ENCODE measurements around the gene CDK19. TPM values are rescaled to one million over a fixed set of nuclear protein-coding genes. Genes with fewer than 3 reads are reported as not detected.
"Not testable (repeated sequence)": the region's sequence is repeated elsewhere in the genome, so short reads cannot be mapped to it uniquely, and the experiment has no call there.

The CDK19 gene
- 17.1 and 30.7 TPM in 2 replicates for total RNA-seq (2014; rRNA removed; shearing (Covaris generic))

GRCh38 chr6:110815411-110816409 is at the start of gene CDK19:
CDK19 (minus strand) TSS chr6:110815469; CDS start chr6:110815136, 333 bp downstream.
- DNase-seq (ENCODE audit: low read depth): peak; percentile 100

DNA sequence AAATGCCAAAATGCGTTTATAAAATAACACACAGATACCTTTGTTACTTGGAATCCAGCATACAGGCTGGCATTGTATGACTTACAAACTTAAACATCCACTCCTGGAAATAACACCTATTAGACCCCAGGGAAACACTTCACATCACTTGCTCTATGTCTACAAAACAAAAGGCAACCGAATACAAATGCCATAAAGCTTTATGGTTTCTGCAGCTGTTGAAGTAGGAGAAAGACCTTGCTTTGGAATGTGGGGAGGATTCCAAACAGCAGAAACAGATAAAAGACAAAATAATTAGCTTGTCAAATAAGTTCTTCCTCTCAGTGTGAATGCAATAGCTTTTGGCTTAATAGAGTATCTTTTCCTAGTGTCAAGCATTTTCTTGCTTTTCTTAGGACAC is 49.6 kb upstream of the CDK19 start:
- DNase-seq (ENCODE audit: low read depth): no peak

GRCh38 chr6:110859335-110859792 is 44.1 kb upstream of the CDK19 start:
- no peak for DNase-seq (ENCODE audit: low read depth)

DNA sequence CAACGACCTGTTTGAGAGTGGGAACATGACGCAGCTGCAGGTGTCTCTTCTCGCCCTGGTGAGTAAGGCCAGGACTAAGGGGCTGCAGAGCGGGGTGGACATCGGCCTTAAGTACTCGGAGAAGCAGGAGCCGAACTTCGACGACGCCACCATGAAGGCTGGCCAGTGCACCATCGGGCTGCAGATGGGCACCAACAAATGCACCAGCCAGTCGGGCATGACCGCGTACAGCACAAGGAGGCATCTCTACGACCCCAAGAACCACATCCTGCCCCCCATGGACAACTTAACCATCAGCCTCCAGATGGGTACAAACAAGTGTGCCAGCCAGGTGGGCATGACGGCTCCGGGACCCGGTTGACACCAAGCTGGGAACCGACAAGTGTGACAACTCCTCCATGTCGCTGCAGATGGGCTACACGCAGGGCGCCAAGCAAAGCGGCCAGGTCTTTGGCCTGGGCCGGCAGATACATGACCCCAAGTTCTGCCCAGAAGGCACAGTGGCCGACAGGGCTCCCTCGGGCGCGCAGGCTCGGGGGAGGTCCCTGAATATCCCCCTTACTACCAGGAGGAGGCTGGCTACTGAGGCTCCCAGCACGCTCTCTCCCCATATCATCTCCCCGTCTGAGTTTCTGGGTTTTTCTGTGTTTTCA is 43.4 kb upstream of the CDK19 start:
- no peak for DNase-seq (ENCODE audit: low read depth)

- no peak for DNase-seq (ENCODE audit: low read depth)
Observed at GRCh38 chr6:110858016-110858415, 42.7 kb upstream of the CDK19 start.

GRCh38 chr6:110856296-110856695 is 41.0 kb upstream of the CDK19 start:
- no peak for DNase-seq (ENCODE audit: low read depth)

- no peak for DNase-seq (ENCODE audit: low read depth)
Observed at GRCh38 chr6:110853754-110854477, 38.6 kb upstream of the CDK19 start.

DNA sequence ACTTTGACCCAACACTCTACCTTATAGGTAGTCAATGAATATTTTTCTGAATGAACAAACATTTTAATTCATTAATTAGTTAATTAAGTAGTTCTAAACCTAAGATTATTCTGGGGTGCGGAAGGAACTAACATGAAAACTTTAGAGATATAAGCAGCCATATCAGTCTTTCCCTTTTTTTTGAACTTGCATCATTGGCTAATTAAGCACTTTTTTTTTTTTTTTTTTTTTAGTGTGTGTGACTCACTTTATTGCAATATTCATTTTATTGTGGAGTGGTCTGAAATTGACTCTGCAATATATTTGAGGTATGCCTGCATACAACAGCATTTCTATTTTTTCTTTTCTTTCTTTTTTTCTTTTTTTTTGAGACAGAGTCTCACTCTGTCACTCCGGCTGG is 37.5 kb upstream of the CDK19 start:
- no peak for DNase-seq (ENCODE audit: low read depth)

- DNase-seq (ENCODE audit: low read depth): no peak
Observed at GRCh38 chr6:110849781-110850180, 34.5 kb upstream of the CDK19 start.

- no peak for DNase-seq (ENCODE audit: low read depth)
Observed at GRCh38 chr6:110841266-110841665, 26.0 kb upstream of the CDK19 start.

GRCh38 chr6:110835751-110836150 is 20.5 kb upstream of the CDK19 start:
- DNase-seq (ENCODE audit: low read depth): not testable (repeated sequence)

DNA sequence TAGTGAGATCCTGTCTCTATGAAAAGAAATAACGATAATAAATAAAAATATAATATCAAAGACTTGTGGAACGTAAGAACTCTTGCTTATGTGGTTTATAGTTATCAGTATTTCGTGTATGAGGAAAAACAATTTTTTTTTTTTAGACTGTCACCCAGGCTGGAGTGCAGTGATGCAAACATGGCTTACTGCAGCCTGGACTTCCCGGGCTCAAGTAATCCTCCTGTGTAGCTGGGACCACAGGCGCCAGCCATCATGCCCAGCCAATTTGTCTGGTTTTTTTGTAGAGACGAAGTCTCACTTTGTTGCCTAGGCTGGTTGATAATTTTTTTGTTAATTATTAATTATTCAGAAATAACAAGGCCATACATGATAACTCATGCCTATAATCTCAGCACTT is 18.6 kb upstream of the CDK19 start:
- no peak for DNase-seq (ENCODE audit: low read depth)

DNA sequence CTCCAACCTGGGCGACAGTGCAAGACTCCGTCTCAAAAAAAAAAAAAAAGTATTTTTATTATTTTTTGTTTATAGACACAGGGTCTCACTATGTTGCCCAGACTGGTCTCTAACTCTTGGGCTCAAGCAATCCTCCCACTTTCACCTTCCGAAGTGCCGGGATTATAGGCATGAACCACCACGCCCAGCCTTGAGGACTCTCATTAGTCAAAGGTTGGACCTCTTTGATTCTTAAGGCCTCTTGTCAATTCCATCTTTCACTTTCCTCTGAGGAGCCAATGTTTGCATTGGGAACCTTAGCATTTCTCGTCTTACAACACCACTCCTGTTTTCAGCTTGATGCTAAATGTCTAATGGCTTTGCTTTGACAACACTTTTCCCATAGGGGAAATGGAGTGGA is 16.1 kb upstream of the CDK19 start:
- no peak for DNase-seq (ENCODE audit: low read depth)

GRCh38 chr6:110828396-110828795 is 13.1 kb upstream of the CDK19 start:
- DNase-seq (ENCODE audit: low read depth): peak; percentile 46

DNA sequence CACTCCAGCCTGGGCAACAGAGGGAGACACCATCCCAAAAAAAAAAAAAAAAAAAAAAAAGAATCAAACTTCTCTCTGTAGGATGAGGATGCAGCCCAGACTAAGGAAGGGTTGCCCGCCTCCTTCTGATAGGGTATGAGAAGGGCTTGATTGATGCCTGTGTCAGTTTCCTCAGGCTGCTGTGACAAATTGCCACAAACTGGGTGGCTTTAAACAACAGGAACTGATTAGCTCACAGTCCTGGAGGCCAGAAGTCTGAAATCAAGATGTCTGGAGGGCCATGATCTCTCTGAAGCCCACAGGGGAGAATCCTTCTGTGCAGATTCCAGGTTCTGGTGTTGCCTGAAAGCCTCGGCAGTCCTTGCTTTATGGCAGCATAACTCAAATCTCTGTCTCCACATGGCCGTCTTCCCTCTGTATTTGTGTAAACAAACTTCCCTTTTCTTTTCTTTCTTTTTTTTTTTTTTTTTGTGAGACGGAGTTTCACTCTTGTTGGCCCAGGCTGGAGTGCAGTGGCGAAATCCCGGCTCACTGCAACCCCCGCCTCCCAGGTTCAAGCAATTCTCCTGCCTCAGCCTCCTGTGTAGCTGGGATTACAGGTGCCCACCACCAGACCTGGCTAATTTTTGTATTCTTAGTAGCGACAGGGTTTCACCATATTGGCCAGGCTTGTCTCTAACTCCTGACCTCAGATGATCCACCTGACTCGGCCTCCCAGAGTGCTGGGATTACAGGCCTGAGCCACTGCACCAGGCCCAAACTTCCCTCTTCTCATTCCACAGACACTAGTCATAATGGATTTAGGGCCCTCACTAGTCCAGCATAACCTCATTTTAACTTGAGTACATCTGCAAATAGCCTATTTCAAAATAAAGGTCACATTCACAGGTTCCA is 11.2 kb upstream of the CDK19 start:
- peak; percentile 68 for DNase-seq (ENCODE audit: low read depth)

GRCh38 chr6:110823146-110823545 is 7.9 kb upstream of the CDK19 start:
- no peak for DNase-seq (ENCODE audit: low read depth)

DNA sequence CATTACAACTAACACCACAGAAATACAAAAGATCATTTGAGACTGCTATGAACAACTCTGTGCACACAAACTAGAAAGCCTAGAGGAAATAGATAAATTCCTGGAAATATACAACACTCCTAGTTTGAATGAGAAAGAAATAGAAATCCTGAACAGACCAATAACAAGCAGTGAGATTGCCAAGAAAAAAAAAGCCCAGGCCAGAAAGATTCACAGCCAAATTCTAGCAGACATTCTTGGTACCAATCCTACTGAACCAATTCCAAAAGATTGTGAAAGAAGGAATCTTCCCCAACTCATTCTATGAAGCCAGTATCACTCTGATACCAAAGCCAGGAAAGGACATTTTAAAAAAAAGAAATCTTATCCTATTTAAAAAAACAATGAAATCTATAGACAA is 7.0 kb upstream of the CDK19 start:
- no peak for DNase-seq (ENCODE audit: low read depth)

DNA sequence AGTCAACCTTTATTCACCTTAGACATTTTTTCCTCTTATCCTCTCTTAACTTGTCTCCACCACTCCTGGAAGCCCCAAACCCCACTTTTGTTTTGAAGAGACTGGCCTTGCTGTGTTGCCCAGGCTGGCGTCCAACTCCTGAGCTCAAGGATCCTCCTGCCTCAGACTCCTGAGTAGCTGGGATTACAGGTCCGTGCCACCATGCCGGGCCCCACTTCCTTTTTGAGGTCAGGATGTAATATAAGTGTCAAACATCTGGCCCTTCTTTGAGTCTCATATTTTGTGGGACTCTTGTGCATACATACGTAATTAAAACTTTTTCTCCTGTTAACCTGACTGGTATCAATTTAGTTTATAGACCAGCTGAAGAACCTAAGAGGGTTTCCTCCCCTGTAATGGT is 1.4 kb upstream of the CDK19 start:
- DNase-seq (ENCODE audit: low read depth): no peak

- no peak for DNase-seq (ENCODE audit: low read depth)
Observed at GRCh38 chr6:110815015-110815410, 256 bp downstream of the CDK19 start.

DNA sequence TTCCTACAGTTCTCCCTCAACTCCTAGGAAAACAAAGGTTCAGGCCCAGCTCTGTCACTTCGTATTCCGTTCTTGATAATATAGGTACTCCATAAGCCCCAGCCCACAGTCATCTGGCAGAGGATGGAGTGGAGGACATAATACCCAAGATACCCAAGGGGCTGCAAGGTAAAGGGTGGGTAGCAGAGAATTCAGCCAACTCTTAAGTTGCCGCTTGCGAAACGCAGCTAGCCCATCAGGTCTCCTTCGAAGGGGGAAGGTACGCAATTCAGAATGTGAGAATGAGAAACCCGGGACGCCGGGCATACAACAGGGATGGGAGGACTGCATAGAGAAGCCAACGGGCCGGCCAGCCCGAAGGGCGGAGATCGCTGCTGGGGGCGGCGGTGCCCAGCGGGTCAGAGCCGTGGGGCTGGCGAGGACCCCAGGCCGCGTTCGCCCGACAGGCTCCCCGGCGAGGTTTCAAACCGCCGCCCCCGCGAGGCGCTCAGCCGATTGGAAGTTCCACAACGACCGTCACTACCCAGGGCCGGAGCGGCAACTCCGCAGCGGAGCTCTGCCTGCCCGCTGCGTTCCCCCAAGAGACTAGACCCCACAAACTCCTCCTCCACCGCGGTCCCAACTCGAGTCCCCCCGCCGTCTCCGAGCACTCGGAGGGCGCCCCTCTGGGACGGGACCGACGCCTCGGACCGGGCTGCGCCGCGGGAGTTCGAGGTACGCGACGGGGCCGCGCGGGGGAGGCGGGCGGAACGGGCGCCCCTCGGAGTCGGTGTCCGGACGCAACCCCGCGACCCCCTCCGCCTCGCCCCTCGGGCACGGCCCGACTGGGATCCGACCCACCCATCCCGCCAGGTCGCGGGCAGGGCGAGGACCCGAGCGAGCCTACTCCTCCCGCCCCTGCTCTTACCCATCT is 911 bp downstream of the CDK19 start:
- DNase-seq (ENCODE audit: low read depth): peak; percentile 57

Data from M059J (cell line).